Measurements from ENCODE around the gene PDCD1. TPM values are rescaled to one million over a fixed set of nuclear protein-coding genes. Genes with fewer than 3 reads are reported as not detected.
"Not testable (repeated sequence)": the region's sequence is repeated elsewhere in the genome, so short reads cannot be mapped to it uniquely, and the experiment has no call there.

The PDCD1 gene
- total RNA-seq, 1 experiment from 2014 or later: not detected

DNA sequence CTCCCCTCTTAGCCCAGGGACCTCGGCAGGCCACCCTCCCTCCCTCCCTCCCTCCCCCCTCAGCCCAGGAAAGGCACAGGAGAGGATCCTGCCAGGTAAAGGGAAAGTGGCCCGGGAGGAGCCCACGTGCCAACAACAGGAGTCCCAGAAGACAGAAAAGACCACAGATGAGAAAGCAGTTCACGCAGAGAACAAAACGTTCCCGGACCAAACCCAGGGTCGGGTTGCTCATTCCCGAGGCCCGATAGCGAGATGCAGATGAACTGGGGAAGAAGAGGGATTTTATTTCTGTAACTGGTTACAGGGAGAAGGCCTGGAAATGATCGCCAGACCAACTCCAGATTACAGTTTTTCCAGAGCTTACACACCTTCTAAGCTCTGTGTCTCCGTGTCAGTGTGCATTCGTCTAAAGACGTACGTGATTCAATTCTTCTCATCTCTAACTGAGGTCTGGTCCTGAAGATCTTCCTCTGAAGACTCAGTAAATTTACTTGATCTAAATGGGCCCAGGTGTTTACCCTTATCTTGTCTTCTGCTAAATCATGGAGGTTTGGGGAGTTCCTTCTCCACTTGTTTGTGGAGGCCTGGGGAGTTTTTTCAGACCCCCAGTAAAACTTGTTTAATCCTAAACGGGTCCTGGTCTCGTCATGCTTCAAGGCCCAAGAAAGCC, 50.5 kb downstream of the PDCD1 start:
- Mint-ChIP-seq H3K27ac (ENCODE audit: unreplicated experiment) (no peak overlapping the region), H3K36me3 (ENCODE audit: insufficient read depth, unreplicated experiment) (no peaks in the 10 kb centered on the region), H3K4me3 (ENCODE audit: low read depth, unreplicated experiment) (no peak overlapping the region), H3K9me3 (ENCODE audit: low read depth, unreplicated experiment) (no peaks in the 10 kb centered on the region), H3K4me1 (ENCODE audit: low read depth, unreplicated experiment) (no peaks in the 10 kb centered on the region), H3K27me3 (ENCODE audit: unreplicated experiment) (peaks cover 30% of the 10 kb centered on the region)
- BruUV-seq (replicated peaks): no TSS peak
- CTCF ChIA-PET: no interaction called here
- TF ChIP-seq, protein P1, sequence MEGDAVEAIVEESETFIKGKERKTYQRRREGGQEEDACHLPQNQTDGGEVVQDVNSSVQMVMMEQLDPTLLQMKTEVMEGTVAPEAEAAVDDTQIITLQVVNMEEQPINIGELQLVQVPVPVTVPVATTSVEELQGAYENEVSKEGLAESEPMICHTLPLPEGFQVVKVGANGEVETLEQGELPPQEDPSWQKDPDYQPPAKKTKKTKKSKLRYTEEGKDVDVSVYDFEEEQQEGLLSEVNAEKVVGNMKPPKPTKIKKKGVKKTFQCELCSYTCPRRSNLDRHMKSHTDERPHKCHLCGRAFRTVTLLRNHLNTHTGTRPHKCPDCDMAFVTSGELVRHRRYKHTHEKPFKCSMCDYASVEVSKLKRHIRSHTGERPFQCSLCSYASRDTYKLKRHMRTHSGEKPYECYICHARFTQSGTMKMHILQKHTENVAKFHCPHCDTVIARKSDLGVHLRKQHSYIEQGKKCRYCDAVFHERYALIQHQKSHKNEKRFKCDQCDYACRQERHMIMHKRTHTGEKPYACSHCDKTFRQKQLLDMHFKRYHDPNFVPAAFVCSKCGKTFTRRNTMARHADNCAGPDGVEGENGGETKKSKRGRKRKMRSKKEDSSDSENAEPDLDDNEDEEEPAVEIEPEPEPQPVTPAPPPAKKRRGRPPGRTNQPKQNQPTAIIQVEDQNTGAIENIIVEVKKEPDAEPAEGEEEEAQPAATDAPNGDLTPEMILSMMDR (IDR thresholded peaks at IDR 0.05; ENCODE audit: unreplicated experiment): no peak
- intact Hi-C loops (cut with micrococcal nuclease; ENCODE audit: unreplicated experiment): no loop called here
- no peak for DNase-seq

DNA sequence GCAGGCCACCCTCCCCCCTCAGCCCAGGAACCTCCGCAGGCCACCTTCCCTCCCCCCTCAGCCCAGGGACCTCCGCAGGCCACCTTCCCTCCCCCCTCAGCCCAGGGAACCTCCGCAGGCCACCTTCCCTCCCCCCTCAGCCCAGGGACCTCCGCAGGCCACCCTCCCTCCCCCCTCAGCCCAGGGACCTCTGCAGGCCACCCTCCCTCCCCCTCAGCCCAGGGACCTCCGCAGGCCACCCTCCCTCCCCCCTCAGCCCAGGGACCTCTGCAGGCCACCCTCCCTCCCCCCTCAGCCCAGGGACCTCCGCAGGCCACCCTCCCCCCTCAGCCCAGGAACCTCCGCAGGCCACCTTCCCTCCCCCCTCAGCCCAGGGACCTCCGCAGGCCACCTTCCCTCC, 52.5 kb downstream of the PDCD1 start:
- DNase-seq; intact Hi-C loops (cut with micrococcal nuclease; ENCODE audit: unreplicated experiment); BruUV-seq (replicated peaks); H3K9me3 Mint-ChIP-seq (ENCODE audit: low read depth, unreplicated experiment); H3K36me3 Mint-ChIP-seq (ENCODE audit: insufficient read depth, unreplicated experiment); H3K4me1 Mint-ChIP-seq (ENCODE audit: low read depth, unreplicated experiment); H3K4me3 Mint-ChIP-seq (ENCODE audit: low read depth, unreplicated experiment); H3K27ac Mint-ChIP-seq (ENCODE audit: unreplicated experiment); CTCF ChIA-PET: not testable (repeated sequence)
- peaks cover 50% of the 10 kb centered on the region for H3K27me3 Mint-ChIP-seq (ENCODE audit: unreplicated experiment)

DNA sequence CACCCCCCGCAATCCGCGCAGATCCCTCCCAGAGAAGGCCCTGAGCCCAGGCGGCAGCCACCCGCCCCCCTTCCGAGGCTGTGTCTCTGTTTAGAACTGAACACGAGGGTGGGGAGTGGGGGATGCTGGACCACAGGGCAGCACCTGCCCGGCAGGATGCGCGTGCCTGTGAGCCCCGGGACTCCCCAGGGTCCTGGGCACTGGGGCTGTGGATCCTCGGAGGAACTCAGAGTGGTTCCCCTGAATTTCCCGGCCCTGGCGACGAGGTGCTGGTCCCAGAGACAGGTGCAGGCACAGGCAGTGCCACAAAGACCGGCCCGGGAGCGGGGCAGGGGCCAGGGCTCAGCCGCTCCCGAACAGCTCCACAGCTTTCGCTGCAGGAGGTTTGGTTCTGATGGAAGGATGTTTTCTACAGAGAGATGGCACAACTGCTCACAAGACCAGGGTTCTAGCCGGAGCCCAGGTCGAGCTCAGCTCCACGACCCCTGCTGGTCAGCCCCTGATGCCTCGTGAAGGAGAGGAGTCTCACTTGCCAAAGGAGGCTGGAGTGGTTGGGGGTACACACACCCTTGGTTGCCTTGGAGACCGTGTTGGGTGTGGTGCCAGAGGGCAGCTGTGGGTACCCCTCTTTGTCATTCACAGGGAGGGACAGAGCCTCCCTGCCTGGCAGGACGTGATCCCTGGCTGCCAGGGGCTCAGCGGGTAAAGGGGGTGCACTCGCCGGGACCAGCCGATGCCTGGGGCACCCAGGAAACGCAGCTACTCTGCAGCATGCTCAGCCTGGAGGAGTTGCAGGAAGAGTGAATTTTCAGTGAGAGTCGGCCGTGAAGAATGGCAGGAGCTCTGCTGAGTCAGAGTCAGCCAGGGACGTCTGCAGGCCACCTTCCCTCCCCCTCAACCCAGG, 54.1 kb downstream of the PDCD1 start:
- TF ChIP-seq, protein P1 (IDR thresholded peaks at IDR 0.05; ENCODE audit: unreplicated experiment): no peak
- intact Hi-C loops (cut with micrococcal nuclease; ENCODE audit: unreplicated experiment): no loop called here
- Mint-ChIP-seq H3K9me3 (ENCODE audit: low read depth, unreplicated experiment) (no peaks in the 10 kb centered on the region), H3K4me3 (ENCODE audit: low read depth, unreplicated experiment) (no peak overlapping the region), H3K4me1 (ENCODE audit: low read depth, unreplicated experiment) (no peaks in the 10 kb centered on the region), H3K36me3 (ENCODE audit: insufficient read depth, unreplicated experiment) (no peaks in the 10 kb centered on the region), H3K27ac (ENCODE audit: unreplicated experiment) (no peak overlapping the region), H3K27me3 (ENCODE audit: unreplicated experiment) (peaks cover 52% of the 10 kb centered on the region)
- DNase-seq: no peak
- CTCF ChIA-PET: interaction anchor here (0.5 kb wide), 1 partner anchor 95 kb away, joined by 5 read pairs; no protein-coding TSS in a partner anchor
- BruUV-seq (replicated peaks): no TSS peak

DNA sequence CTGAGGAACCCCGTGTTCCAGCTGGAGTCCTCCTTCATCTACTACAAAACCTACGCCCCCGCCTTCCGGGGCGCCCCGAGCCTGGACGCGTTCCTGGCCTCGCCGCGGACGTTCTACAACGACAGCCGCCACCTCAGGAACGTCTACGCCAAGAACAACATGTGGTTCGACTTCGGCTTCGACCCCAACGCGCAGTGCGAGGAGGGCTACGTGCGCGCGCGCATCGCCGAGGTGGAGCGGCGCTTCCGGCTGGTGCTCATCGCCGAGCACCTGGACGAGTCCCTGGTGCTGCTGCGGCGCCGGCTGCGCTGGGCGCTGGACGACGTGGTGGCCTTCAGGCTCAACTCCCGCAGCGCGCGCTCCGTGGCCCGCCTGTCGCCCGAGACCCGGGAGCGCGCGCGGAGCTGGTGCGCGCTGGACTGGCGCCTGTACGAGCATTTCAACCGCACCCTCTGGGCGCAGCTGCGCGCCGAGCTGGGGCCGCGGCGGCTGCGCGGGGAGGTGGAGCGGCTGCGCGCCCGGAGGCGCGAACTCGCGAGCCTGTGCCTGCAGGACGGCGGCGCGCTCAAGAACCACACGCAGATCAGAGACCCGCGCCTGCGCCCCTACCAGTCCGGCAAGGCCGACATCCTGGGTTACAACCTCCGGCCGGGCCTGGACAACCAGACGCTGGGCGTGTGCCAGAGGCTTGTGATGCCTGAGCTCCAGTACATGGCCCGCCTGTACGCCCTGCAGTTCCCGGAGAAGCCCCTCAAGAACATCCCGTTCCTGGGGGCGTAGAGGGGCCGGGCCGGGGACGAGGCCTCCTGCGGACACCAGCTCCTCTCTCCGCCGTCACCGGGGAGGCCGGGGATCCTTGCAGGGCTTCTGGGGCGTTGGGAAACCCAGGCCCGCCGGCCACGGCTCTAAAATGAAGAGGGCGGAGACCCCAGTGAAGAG, 55.0 kb downstream of the PDCD1 start:
- Mint-ChIP-seq H3K4me1 (ENCODE audit: low read depth, unreplicated experiment) (no peaks in the 10 kb centered on the region), H3K4me3 (ENCODE audit: low read depth, unreplicated experiment) (peak overlapping the region; percentile 58), H3K27ac (ENCODE audit: unreplicated experiment) (no peak overlapping the region), H3K27me3 (ENCODE audit: unreplicated experiment) (peaks cover 43% of the 10 kb centered on the region), H3K36me3 (ENCODE audit: insufficient read depth, unreplicated experiment) (no peaks in the 10 kb centered on the region), H3K9me3 (ENCODE audit: low read depth, unreplicated experiment) (no peaks in the 10 kb centered on the region)
- BruUV-seq (replicated peaks): no TSS peak
- intact Hi-C loops (cut with micrococcal nuclease; ENCODE audit: unreplicated experiment): no loop called here
- DNase-seq: peak; percentile 18
- TF ChIP-seq, protein P1 (IDR thresholded peaks at IDR 0.05; ENCODE audit: unreplicated experiment): no peak
- CTCF ChIA-PET: no interaction called here

All from Calu3 (cell line).